Measurements from ENCODE around the gene KIRREL3. TPM values are rescaled to one million over a fixed set of nuclear protein-coding genes. Genes with fewer than 3 reads are reported as not detected.

The KIRREL3 gene
- total and polyA plus RNA-seq, 9 of the 15 experiments (the other 6 are each of a cell fraction or from before 2014, with no cell fraction given) = 0.04 to 0.10 TPM; not detected in 7

DNA sequence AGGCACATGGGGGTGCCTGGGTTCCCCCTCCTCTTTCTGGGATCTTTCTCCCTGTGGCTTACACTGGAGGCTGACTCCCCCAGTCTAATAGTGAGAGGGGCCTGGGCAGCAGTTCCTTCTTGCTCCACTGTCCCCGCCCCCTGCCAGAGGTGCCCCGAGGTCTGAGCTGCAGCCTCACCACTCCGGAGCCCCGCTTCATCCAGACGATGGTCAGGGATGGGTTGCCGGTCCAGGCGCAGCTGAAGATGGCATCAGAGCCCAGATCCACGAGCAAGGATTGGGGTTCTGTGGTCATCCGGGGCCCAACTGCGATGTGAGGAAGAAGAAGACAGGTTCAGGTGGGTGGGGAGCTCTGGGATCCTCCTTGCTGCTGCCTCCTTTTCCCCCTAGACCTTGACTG, 554.0 kb downstream of the KIRREL3 start:
- Histone ChIP-seq H3K4me3 (no peak overlapping the region), H3K27ac (ENCODE audit: extremely low read depth, low read depth, low read length) (no peak overlapping the region), H3K36me3 (ENCODE audit: control insufficient read depth, insufficient read depth, low read length) (no peaks in the 10 kb centered on the region), H4K20me1 (replicated peaks; ENCODE audit: control insufficient read depth, insufficient read depth, low read length) (0 out of 2 replicates have a peak, but pooled peaks cover 4% of the 10 kb centered on the region), H3K27me3 (ENCODE audit: control insufficient read depth in 2 of 2, insufficient read depth in 2 of 2, low read length in 2 of 2) (peaks cover 6 to 46% of the 10 kb centered on the region in 2 experiments; a peak in 3 of 5 replicates), H2AFZ (ENCODE audit: low read depth, low read length) (no peak overlapping the region), H3K9ac (ENCODE audit: insufficient read depth in 1 of 2, low read depth in 2 of 2, low read length in 2 of 2) (no peak overlapping the region), H3K79me2 (ENCODE audit: control insufficient read depth, insufficient read depth, low read length) (no peaks in the 10 kb centered on the region), H3K9me3 (replicated peaks; ENCODE audit: control insufficient read depth, insufficient read depth, low read depth, low read length) (peaks cover 3% of the 10 kb centered on the region; the same call in 1 of the 2 replicates), H3K4me2 (ENCODE audit: insufficient read depth, low read length) (no peak overlapping the region), H3K4me1 (replicated peaks in 1 of 2; ENCODE audit: control insufficient read depth in 2 of 2, insufficient read depth in 2 of 2, low read length in 2 of 2) (no peaks in the 10 kb centered on the region), H3K9me1 (ENCODE audit: control insufficient read depth, insufficient read depth, low read length) (no peaks in the 10 kb centered on the region)
- ChIA-PET CTCF (ENCODE audit: low intra/inter-chr PET ratio) (interaction anchor here (0.7 kb wide), 1 partner anchor 104 kb away, joined by 4 read pairs; no protein-coding TSS in a partner anchor), POLR2A (interaction anchor here (0.5 kb wide), 1 partner anchor 467 kb away, joined by 3 read pairs; no protein-coding TSS in a partner anchor)
- DNase-seq (ENCODE audit: extremely low read depth in 1 of 4, low spot score in 3 of 4) = no peak
- WGBS (ENCODE audit: insufficient coverage, low coverage, missing lambda C conversion rate) = 1% methylated on average over 8 of the region's 10 CpGs
- no peak for FAIRE-seq
- in situ Hi-C loops (cut with MboI) = no loop called here
- TF ChIP-seq TEAD1 (CRISPR knock-in tag; IDR thresholded peaks at IDR 0.05) (no peak), RBM17 (IDR thresholded peaks at IDR 0.05; ENCODE audit: borderline replicate concordance, low read depth, low read length) (no peak), POLR2B (IDR thresholded peaks at IDR 0.05; ENCODE audit: low read depth, partially characterized antibody) (no peak), HDAC3 (IDR thresholded peaks at IDR 0.05; ENCODE audit: borderline replicate concordance, partially characterized antibody) (no peak), ZNF707 (CRISPR knock-in tag; conservative IDR thresholded peaks at IDR 0.05) (no peak), ZKSCAN8 (CRISPR knock-in tag; IDR thresholded peaks at IDR 0.05) (no peak), E2F3 (CRISPR knock-in tag; IDR thresholded peaks at IDR 0.05) (no peak), CBFA2T3 (IDR thresholded peaks at IDR 0.05) (no peak), SP2 (IDR thresholded peaks at IDR 0.05; ENCODE audit: extremely low read depth, low read depth, low read length, poor library complexity, severe bottlenecking) (no peak), KDM4B (IDR thresholded peaks at IDR 0.05; ENCODE audit: borderline replicate concordance in 2 of 2, low read depth in 1 of 2) (no peak), SMARCA5 (IDR thresholded peaks at IDR 0.05) (no peak), PPARD (CRISPR knock-in tag; IDR thresholded peaks at IDR 0.05) (no peak)
- TF ChIP-seq, protein P1, sequence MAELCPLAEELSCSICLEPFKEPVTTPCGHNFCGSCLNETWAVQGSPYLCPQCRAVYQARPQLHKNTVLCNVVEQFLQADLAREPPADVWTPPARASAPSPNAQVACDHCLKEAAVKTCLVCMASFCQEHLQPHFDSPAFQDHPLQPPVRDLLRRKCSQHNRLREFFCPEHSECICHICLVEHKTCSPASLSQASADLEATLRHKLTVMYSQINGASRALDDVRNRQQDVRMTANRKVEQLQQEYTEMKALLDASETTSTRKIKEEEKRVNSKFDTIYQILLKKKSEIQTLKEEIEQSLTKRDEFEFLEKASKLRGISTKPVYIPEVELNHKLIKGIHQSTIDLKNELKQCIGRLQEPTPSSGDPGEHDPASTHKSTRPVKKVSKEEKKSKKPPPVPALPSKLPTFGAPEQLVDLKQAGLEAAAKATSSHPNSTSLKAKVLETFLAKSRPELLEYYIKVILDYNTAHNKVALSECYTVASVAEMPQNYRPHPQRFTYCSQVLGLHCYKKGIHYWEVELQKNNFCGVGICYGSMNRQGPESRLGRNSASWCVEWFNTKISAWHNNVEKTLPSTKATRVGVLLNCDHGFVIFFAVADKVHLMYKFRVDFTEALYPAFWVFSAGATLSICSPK (IDR thresholded peaks at IDR 0.05; ENCODE audit: borderline replicate concordance) = no peak
- intact Hi-C loops (cut with micrococcal nuclease) = loop anchor here (10.0 kb wide), 1 partner anchor 158 kb away; no protein-coding TSS in a partner anchor
- no TSS peak for BruUV-seq (replicated peaks)
- no peak for ATAC-seq

All from K562 (cell line).